Gastroesophageal sphincter (tissue), 4 donors: ENCODE measurements around the gene ACKR2. TPM values are rescaled to one million over a fixed set of nuclear protein-coding genes. Genes with fewer than 3 reads are reported as not detected.

Experiments used
- ATAC-seq: fragments of 150-250 bp; one replicate; pipeline ENCODE4 v1.9.1; 2016; ENCODE audit warnings: mild to moderate bottlenecking, moderate library complexity
- H3K27ac ChIP-seq, 4 donors: fragments of 200-600 bp; sonication (generic) in 3 of 4; 1 replicate in 3 of 4; 2 replicates in 1 of 4; pipeline ENCODE4 v1.5.1; 2016 to 2019
- H3K27me3 ChIP-seq: fragments of 200-600 bp; sonication (generic); one replicate; pipeline ENCODE4 v1.5.1; 2019
- H3K36me3 ChIP-seq, 2 donors: fragments of 200-600 bp; sonication (generic); one replicate each; pipeline ENCODE4 v1.5.1; 2019; ENCODE audit warnings: control low read depth in 1 of 2
- H3K4me1 ChIP-seq, 3 donors: fragments of 200-600 bp; sonication (generic); 1 replicate in 2 of 3; 2 replicates in 1 of 3; pipeline ENCODE4 v1.5.1; 2016 to 2019; ENCODE audit warnings: control low read depth in 2 of 3
- H3K4me3 ChIP-seq, 2 donors: fragments of 200-600 bp; sonication (generic); one replicate each; pipeline ENCODE4 v1.5.1; 2019; ENCODE audit warnings: mild to moderate bottlenecking in 1 of 2, moderate library complexity in 1 of 2
- H3K9me3 ChIP-seq, 3 donors: fragments of 200-600 bp; sonication (generic); one replicate each; pipeline ENCODE4 v1.5.1; 2017 to 2019; ENCODE audit warnings: control low read depth in 2 of 3
- CTCF ChIP-seq, 4 experiments: fragments of 200-600 bp in 2 of 4; fragments of 450-650 bp in 2 of 4; sonication (generic) in 1 of 4; IDR thresholded peaks; one replicate each; pipeline ENCODE4 v1.5.1; 2017 to 2019; ENCODE audit warnings: antibody characterized with exemption in 4 of 4, mild to moderate bottlenecking in 2 of 4, moderate library complexity in 2 of 4
- EP300 ChIP-seq: sonication (generic); formaldehyde crosslinking; IDR thresholded peaks from one replicate; pipeline ENCODE4 v1.6.1; 2017; ENCODE audit warnings: antibody characterized with exemption, mild to moderate bottlenecking
- POLR2A ChIP-seq, 2 donors: fragments of 450-650 bp; IDR thresholded peaks; one replicate each; pipeline ENCODE4 v1.6.1; 2017; ENCODE audit warnings: antibody characterized with exemption in 2 of 2, mild to moderate bottlenecking in 2 of 2, moderate library complexity in 1 of 2
- POLR2AphosphoS5 ChIP-seq: sonication (generic); formaldehyde crosslinking; IDR thresholded peaks from one replicate; pipeline ENCODE4 v1.6.1; 2017; ENCODE audit warnings: antibody characterized with exemption
- WGBS, 2 donors: methylation state at CpG; one replicate each; pipeline ENCODE4 v1.1.5; 2018; ENCODE audit warnings: low coverage in 1 of 2; 5-methylcytosine and 5-hydroxymethylcytosine counted together
- total RNA-seq, 4 donors: library from RNA; depleted of rRNA; stranded (reverse); fragments of >200 nt; gene quantifications; one replicate each; pipeline ENCODE4 v1.1.0, GENCODE V29; 2016

The ACKR2 gene
- total RNA-seq, 4 donors from 2014 or later: 5.9 to 9.3 (median 7.4) TPM

DNA sequence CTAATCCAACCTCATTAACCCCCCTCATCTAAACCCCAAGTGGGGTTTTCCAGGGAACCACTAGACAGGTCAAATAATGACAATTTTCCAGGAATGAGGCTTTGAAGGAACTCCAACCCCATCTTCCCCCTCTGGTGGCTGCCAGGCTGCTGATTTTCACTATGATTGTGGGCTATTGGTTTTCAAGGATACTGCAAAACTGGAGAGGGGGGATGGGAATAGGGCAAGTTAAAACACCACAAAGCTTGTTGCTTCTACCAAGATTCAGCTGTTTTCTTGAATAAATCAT, 86.3 kb downstream of the ACKR2 start:
- ATAC-seq: no peak
- Histone ChIP-seq H3K9me3 (no peaks in the 10 kb centered on the region), H3K27ac (no peak overlapping the region), H3K36me3 (no peaks in the 10 kb centered on the region), H3K4me1 (no peaks in the 10 kb centered on the region), H3K4me3 (no peak overlapping the region), H3K27me3 (no peaks in the 10 kb centered on the region)
- no peak for TF ChIP-seq POLR2A (IDR thresholded peaks at IDR 0.05)

DNA sequence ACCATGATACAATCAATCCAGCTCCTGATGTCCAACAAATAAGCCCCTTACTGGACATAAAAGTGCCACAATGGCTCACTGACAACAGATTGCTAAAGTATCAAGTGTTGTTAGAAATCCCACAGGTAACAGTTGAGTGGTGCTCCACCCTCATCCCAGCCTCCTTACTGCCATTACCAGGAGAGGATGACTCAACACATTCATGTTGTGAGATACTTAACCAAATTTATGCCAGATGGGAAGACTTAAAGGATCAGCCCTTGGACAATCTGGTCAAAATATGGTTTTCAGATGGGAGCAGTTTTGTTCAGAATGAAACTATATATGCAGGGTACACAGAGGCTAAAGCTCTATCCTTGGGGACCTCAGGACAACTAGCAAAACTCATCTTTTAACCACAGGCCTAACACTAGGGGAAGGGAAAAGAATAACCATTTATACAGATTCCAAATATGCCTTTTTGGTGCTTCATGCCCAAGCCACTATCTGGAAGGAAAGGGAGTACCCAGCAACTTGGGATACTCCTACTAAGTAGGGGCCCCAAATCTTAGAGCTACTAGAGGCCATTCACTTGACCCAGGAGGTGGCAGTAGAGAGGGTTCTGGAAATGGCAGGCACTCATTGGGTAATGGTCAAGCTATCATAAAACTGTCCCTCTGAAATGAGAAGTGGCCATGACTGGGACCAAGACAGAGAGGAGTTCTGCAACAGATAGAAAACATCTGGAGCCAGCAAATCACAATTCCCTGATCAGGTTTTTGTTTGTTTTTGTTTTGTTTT, 89.8 kb downstream of the ACKR2 start:
- no peak for ATAC-seq
- Histone ChIP-seq H3K36me3 (no peaks in the 10 kb centered on the region), H3K27me3 (no peaks in the 10 kb centered on the region), H3K27ac (no peak overlapping the region), H3K4me3 (no peak overlapping the region), H3K9me3 (no peaks in the 10 kb centered on the region), H3K4me1 (no peaks in the 10 kb centered on the region)
- TF ChIP-seq CTCF (IDR thresholded peaks at IDR 0.05) (no peak), EP300 (no peak), POLR2A (IDR thresholded peaks at IDR 0.05) (no peak), POLR2AphosphoS5 (no peak)

DNA sequence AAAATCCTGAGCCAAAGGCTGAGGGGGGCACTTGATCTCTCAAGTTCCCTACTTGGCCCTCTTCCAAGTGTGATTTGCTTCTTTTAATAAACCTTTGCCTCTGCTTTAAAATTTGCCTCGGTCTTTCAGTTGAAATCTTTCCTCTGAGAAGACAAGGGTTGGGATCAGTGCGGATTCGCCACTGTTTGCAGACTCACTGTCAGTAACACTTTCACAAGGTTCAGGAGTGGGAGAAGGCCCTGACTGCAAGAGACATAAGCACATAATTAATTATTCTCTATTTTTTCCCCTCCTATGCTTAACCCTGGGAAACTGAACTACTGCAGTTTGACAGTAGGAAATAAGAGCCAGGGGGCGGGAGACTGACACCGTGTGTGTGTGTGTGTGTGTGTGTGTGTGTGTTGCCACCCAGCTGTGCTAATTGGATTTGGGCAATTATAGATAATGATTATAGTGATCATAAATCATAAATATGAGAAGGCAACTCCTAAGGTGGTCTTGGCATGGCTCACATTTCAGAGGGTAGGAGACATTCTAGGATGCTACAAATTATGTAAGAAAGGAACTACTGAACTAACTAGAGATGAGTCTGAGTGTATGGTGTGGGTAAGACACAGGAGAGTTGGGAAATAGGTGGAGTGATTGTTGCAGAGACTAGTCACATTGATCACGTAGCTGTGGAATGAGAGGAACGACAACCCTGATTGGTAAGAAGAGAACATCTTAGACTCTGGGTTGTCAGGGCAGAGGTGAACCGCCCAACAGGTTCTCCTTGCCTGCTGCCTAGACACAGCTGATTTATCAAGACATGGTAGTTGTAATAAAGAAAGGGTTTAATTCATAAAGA, 91.2 kb downstream of the ACKR2 start:
- H3K27ac ChIP-seq: no peak overlapping the region
- no peaks in the 10 kb centered on the region for H3K27me3 ChIP-seq
- H3K4me3 ChIP-seq: no peak overlapping the region
- WGBS, 2 donors: 75 to 83% methylated on average over 1 to 6 of the region's 8 CpGs
- no peak for TF ChIP-seq POLR2A (IDR thresholded peaks at IDR 0.05)
- H3K4me1 ChIP-seq: peaks cover 0 to 5% (median under 1%) of the 10 kb centered on the region in 3 donors
- no peaks in the 10 kb centered on the region for H3K36me3 ChIP-seq
- no peak for ATAC-seq
- no peaks in the 10 kb centered on the region for H3K9me3 ChIP-seq

DNA sequence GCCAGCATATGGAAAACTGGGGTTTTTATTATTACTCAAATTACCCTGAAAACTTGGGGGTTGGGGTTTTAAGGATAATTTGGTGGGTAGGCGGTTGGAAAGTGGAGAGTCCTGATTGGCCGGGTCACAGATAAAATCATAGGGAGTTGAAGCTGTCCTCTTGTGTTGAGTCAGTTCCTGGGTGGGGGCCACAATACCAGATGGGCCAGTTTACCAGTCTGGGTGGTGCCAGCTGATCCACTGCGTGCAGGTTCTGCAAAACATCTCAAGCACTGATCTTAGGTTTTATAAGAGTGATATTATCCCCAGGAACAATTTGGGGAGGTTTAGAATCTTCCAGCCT, 91.8 kb downstream of the ACKR2 start:
- TF ChIP-seq POLR2A (IDR thresholded peaks at IDR 0.05): no peak
- TF ChIP-seq EP300: no peak
- TF ChIP-seq POLR2AphosphoS5: no peak
- TF ChIP-seq CTCF (IDR thresholded peaks at IDR 0.05): no peak
- peaks cover 0 to 9% (median 4%) of the 10 kb centered on the region in 3 donors for H3K4me1 ChIP-seq
- no peaks in the 10 kb centered on the region for H3K9me3 ChIP-seq
- H3K4me3 ChIP-seq: no peak overlapping the region
- H3K27me3 ChIP-seq: no peaks in the 10 kb centered on the region
- no peak for ATAC-seq
- no peak overlapping the region for H3K27ac ChIP-seq
- no peaks in the 10 kb centered on the region for H3K36me3 ChIP-seq
- 76 to 77% methylated on average over 2 to 3 of the region's 3 CpGs for WGBS, 2 donors

GRCh38 chr3:42902257-42902656, 93.0 kb downstream of the ACKR2 start:
- Histone ChIP-seq H3K4me1 (peaks cover 0 to 22% (median 6%) of the 10 kb centered on the region in 3 donors), H3K9me3 (no peaks in the 10 kb centered on the region), H3K36me3 (no peaks in the 10 kb centered on the region), H3K27ac (no peak overlapping the region), H3K27me3 (no peaks in the 10 kb centered on the region), H3K4me3 (no peak overlapping the region)
- WGBS, 2 donors: 84% methylated on average over 2 of the region's 2 CpGs; no CpG with 5 or more reads in 1 of the 2 donors
- no peak for ATAC-seq
- TF ChIP-seq POLR2AphosphoS5 (no peak), CTCF (IDR thresholded peaks at IDR 0.05) (no peak), EP300 (no peak), POLR2A (IDR thresholded peaks at IDR 0.05) (no peak)

DNA sequence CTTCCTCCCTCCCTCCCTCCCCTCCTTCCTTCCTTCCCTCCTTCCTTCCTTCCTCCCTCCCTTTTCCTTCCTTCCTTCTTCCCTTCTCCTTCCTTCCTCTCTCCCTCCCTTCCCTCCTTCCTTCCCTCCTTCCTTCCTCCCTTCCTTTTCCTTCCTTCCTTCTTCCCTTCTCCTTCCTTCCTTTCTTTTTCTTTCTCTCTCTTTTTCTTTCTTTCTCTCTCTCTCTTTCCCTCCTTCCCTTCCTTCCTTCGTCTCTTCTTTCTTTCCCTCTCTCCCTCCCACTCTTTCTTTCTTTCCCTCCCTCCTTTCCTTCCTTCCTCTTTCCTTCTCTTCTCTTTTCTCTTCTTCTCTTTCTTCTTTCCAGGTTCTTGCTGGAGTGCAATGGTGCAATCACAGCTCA, 94.8 kb downstream of the ACKR2 start:
- WGBS, 2 donors: 73% methylated on average over 1 of the region's 1 CpG; no CpG with 5 or more reads in 1 of the 2 donors
- TF ChIP-seq POLR2A (IDR thresholded peaks at IDR 0.05): no peak
- no peak for TF ChIP-seq POLR2AphosphoS5
- no peak for TF ChIP-seq EP300
- TF ChIP-seq CTCF (IDR thresholded peaks at IDR 0.05): no peak
- H3K36me3 ChIP-seq: peaks cover 0 to 14% of the 10 kb centered on the region in 2 donors
- peaks cover 0 to 27% (median 6%) of the 10 kb centered on the region in 3 donors for H3K4me1 ChIP-seq
- no peak for ATAC-seq
- H3K27ac ChIP-seq: no peak overlapping the region
- no peaks in the 10 kb centered on the region for H3K27me3 ChIP-seq
- H3K4me3 ChIP-seq: no peak overlapping the region
- H3K9me3 ChIP-seq: no peaks in the 10 kb centered on the region
